ENCODE data around the gene SETDB2.

The SETDB2 gene, protein sequence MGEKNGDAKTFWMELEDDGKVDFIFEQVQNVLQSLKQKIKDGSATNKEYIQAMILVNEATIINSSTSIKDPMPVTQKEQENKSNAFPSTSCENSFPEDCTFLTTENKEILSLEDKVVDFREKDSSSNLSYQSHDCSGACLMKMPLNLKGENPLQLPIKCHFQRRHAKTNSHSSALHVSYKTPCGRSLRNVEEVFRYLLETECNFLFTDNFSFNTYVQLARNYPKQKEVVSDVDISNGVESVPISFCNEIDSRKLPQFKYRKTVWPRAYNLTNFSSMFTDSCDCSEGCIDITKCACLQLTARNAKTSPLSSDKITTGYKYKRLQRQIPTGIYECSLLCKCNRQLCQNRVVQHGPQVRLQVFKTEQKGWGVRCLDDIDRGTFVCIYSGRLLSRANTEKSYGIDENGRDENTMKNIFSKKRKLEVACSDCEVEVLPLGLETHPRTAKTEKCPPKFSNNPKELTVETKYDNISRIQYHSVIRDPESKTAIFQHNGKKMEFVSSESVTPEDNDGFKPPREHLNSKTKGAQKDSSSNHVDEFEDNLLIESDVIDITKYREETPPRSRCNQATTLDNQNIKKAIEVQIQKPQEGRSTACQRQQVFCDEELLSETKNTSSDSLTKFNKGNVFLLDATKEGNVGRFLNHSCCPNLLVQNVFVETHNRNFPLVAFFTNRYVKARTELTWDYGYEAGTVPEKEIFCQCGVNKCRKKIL

DNA sequence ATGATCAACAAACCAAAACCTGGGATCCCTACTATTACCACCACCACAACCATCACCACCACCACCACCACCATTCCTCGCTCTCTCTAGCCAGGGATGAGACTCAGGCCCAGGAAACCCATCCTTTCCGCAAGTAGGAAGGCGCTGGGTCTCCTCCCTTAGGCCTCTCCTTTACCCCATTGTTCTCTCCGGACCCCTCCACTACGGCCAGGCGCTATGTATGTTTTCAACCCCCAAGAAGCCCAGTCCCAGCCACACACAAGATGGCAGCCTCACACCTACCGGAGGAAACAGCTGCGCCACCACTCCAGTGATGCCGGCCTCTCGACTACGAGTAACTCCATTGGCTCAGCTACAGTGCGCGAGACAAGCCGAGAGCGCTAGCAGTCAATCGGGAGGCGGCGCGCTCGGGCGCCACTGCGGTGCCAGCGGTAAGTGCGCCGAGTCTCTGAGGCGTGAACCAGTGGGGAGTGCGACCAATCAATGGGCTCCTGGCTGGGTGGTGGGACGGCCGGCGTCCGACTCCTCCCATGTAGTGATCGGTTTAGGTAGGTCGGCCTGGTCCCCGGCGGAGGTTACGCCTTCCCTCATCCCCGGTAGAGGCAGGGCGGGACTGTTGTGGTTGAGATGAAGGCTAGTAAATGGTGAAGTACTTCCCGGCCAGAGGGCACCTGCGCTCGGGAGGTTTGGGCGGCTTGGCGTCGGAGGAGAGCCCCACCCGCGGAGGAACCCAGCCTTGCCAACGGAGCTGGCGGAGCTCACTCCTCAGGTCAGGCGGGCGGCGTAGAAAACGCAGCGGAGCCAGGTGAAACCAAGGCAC lies at the start of gene SETDB2, which contains the start of gene CAB39L:
SETDB2 (plus strand) TSS at position 571 of the 820 bp plus-strand sequence. CDS start 7,620 bp downstream, outside the sequence.
CAB39L (minus strand) TSS at position 361 of the 820 bp plus-strand sequence. CDS start 61,154 bp downstream, outside the sequence.
- Histone ChIP-seq H3K27ac (ENCODE audit: low read depth in 2 of 2, low read length in 2 of 2) (peak within 1 kb of the TSS; percentile 94 to 96), H3K4me1 (ENCODE audit: control insufficient read depth in 2 of 2, insufficient read depth in 2 of 2, low read length in 2 of 2) (peaks cover 11 to 17% of the 10 kb centered on the region in 2 donors), H3K36me3 (ENCODE audit: control insufficient read depth in 2 of 2, insufficient read depth in 2 of 2, low read length in 2 of 2) (no peaks in the 10 kb centered on the region), H3K9me3 (ENCODE audit: control insufficient read depth in 2 of 2, low read length in 2 of 2) (no peaks in the 10 kb centered on the region), H3K9ac (ENCODE audit: low read depth in 1 of 2, low read length in 2 of 2) (peak within 1 kb of the TSS; percentile 93), H3K27me3 (ENCODE audit: control insufficient read depth in 2 of 2, insufficient read depth in 2 of 2, low read length in 2 of 2) (no peaks in the 10 kb centered on the region), H3K4me3 (ENCODE audit: low read length in 2 of 2) (peak within 1 kb of the TSS; percentile 86 to 96)

GRCh38 chr13:49395451-49395865 lies 48.6 kb upstream of the SETDB2 start:
- Histone ChIP-seq H3K9ac (ENCODE audit: low read depth in 1 of 2, low read length in 2 of 2) (no peak overlapping the region), H3K36me3 (ENCODE audit: control insufficient read depth in 2 of 2, insufficient read depth in 2 of 2, low read length in 2 of 2) (no peaks in the 10 kb centered on the region), H3K4me3 (ENCODE audit: low read length in 2 of 2) (no peak overlapping the region), H3K9me3 (ENCODE audit: control insufficient read depth in 2 of 2, low read length in 2 of 2) (no peaks in the 10 kb centered on the region), H3K4me1 (ENCODE audit: control insufficient read depth in 2 of 2, insufficient read depth in 2 of 2, low read length in 2 of 2) (no peaks in the 10 kb centered on the region), H3K27ac (ENCODE audit: low read depth in 2 of 2, low read length in 2 of 2) (peak overlapping the region in 1 of 2 donors; percentile 37), H3K27me3 (ENCODE audit: control insufficient read depth in 2 of 2, insufficient read depth in 2 of 2, low read length in 2 of 2) (no peaks in the 10 kb centered on the region)

DNA sequence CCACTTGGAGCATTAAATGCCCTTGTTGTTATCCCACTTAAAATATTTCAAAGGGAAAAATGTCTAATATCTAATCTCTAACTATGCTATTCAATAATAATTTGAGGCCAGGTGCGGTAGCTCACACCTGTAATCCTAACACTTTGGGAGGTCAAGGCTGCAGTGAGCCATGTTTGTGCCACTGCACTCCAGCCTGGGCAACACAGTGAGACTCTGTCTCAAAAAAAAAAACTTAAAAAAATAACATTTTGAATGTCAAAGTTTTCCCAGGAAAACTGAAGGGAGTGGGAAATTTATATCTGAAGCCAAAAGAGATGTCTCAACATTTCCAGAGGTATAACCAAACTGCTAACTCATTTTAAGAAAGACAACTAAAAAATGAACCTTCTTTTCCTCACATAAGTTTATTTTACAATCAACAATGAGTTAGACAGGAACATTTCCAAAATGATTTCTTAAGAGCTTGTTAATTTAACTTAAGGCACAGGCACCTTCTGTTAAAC lies 48.1 kb upstream of the SETDB2 start:
- no peak overlapping the region for H3K4me3 ChIP-seq (ENCODE audit: low read length in 2 of 2)
- H3K9me3 ChIP-seq (ENCODE audit: control insufficient read depth in 2 of 2, low read length in 2 of 2) = no peaks in the 10 kb centered on the region
- no peaks in the 10 kb centered on the region for H3K36me3 ChIP-seq (ENCODE audit: control insufficient read depth in 2 of 2, insufficient read depth in 2 of 2, low read length in 2 of 2)
- H3K4me1 ChIP-seq (ENCODE audit: control insufficient read depth in 2 of 2, insufficient read depth in 2 of 2, low read length in 2 of 2) = peaks cover 0 to 2% of the 10 kb centered on the region in 2 donors
- no peaks in the 10 kb centered on the region for H3K27me3 ChIP-seq (ENCODE audit: control insufficient read depth in 2 of 2, insufficient read depth in 2 of 2, low read length in 2 of 2)
- H3K9ac ChIP-seq (ENCODE audit: low read depth in 1 of 2, low read length in 2 of 2) = no peak overlapping the region
- peak overlapping the region in 1 of 2 donors; percentile 37 for H3K27ac ChIP-seq (ENCODE audit: low read depth in 2 of 2, low read length in 2 of 2)

- H3K36me3 ChIP-seq (ENCODE audit: control insufficient read depth in 2 of 2, insufficient read depth in 2 of 2, low read length in 2 of 2) = no peaks in the 10 kb centered on the region
- peak overlapping the region; percentile 42 to 63 for H3K4me3 ChIP-seq (ENCODE audit: low read length in 2 of 2)
- H3K27me3 ChIP-seq (ENCODE audit: control insufficient read depth in 2 of 2, insufficient read depth in 2 of 2, low read length in 2 of 2) = no peaks in the 10 kb centered on the region
- peaks cover 0 to 6% of the 10 kb centered on the region in 2 donors for H3K4me1 ChIP-seq (ENCODE audit: control insufficient read depth in 2 of 2, insufficient read depth in 2 of 2, low read length in 2 of 2)
- H3K9ac ChIP-seq (ENCODE audit: low read depth in 1 of 2, low read length in 2 of 2) = peak overlapping the region in 1 of 2 donors; percentile 1
- peak overlapping the region; percentile 1 to 35 for H3K27ac ChIP-seq (ENCODE audit: low read depth in 2 of 2, low read length in 2 of 2)
- H3K9me3 ChIP-seq (ENCODE audit: control insufficient read depth in 2 of 2, low read length in 2 of 2) = no peaks in the 10 kb centered on the region
Measured at GRCh38 chr13:49399801-49400472, 44.1 kb upstream of the SETDB2 start.

- no peaks in the 10 kb centered on the region for H3K36me3 ChIP-seq (ENCODE audit: control insufficient read depth in 2 of 2, insufficient read depth in 2 of 2, low read length in 2 of 2)
- H3K4me3 ChIP-seq (ENCODE audit: low read length in 2 of 2) = peak overlapping the region; percentile 42 to 63
- peak overlapping the region; percentile 63 to 74 for H3K27ac ChIP-seq (ENCODE audit: low read depth in 2 of 2, low read length in 2 of 2)
- peak overlapping the region; percentile 29 to 62 for H3K9ac ChIP-seq (ENCODE audit: low read depth in 1 of 2, low read length in 2 of 2)
- no peaks in the 10 kb centered on the region for H3K27me3 ChIP-seq (ENCODE audit: control insufficient read depth in 2 of 2, insufficient read depth in 2 of 2, low read length in 2 of 2)
- peaks cover 0 to 6% of the 10 kb centered on the region in 2 donors for H3K4me1 ChIP-seq (ENCODE audit: control insufficient read depth in 2 of 2, insufficient read depth in 2 of 2, low read length in 2 of 2)
- H3K9me3 ChIP-seq (ENCODE audit: control insufficient read depth in 2 of 2, low read length in 2 of 2) = no peaks in the 10 kb centered on the region
Measured at GRCh38 chr13:49400755-49401659, 43.1 kb upstream of the SETDB2 start.

DNA sequence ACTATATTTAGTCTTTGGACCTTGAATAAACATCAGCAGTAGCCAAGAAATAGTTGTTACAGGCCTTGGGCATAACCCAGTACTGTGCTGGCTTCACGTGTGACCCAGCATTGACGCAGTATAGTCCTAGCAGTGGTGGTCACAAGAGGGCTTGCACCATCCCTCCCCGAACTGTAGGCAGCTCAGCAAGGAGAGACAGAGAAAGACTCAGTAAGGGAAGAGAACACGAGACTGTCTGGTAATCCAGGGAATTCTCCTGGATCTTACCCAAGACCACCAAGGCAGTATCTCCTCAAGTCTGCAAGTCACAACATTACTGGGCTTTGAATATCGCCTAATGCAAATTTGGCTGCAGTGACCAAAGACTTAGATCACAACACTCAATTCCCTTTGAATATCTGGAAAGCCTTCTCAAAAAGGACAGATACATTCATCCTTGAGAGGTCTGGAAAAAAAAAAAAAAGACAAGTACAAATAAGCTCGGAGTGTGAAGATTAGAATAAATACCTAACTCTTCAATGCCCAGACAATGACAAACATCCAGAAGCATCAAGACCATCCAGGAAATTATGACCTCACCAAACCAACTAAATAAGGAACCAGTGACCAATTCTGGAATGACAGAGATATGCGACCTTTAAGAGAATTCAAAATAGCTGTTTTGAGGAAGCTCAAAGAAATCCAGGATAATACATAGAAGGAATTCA lies 39.9 kb upstream of the SETDB2 start:
- Histone ChIP-seq H3K9ac (ENCODE audit: low read depth in 1 of 2, low read length in 2 of 2) (no peak overlapping the region), H3K4me3 (ENCODE audit: low read length in 2 of 2) (no peak overlapping the region), H3K4me1 (ENCODE audit: control insufficient read depth in 2 of 2, insufficient read depth in 2 of 2, low read length in 2 of 2) (peaks cover 0 to 6% of the 10 kb centered on the region in 2 donors), H3K9me3 (ENCODE audit: control insufficient read depth in 2 of 2, low read length in 2 of 2) (no peaks in the 10 kb centered on the region), H3K27me3 (ENCODE audit: control insufficient read depth in 2 of 2, insufficient read depth in 2 of 2, low read length in 2 of 2) (no peaks in the 10 kb centered on the region), H3K36me3 (ENCODE audit: control insufficient read depth in 2 of 2, insufficient read depth in 2 of 2, low read length in 2 of 2) (no peaks in the 10 kb centered on the region), H3K27ac (ENCODE audit: low read depth in 2 of 2, low read length in 2 of 2) (no peak overlapping the region)

DNA sequence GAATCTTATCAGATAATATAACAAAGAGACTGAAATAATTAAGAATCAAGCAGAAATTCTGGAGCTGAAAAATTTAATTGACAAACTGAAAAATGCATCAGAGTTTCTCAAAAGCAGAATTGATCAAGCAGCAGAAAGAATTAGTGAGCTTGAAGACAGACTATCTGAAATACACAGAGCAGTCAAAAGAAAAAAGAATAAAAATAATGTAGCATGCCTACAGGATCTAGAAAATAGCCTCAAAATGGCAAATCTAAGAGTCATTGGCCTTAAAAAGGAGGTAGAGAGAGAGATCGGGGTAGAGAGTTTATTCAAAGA lies 39.4 kb upstream of the SETDB2 start:
- Histone ChIP-seq H3K27ac (ENCODE audit: low read depth in 2 of 2, low read length in 2 of 2) (no peak overlapping the region), H3K4me1 (ENCODE audit: control insufficient read depth in 2 of 2, insufficient read depth in 2 of 2, low read length in 2 of 2) (peaks cover 0 to 6% of the 10 kb centered on the region in 2 donors), H3K36me3 (ENCODE audit: control insufficient read depth in 2 of 2, insufficient read depth in 2 of 2, low read length in 2 of 2) (no peaks in the 10 kb centered on the region), H3K9ac (ENCODE audit: low read depth in 1 of 2, low read length in 2 of 2) (no peak overlapping the region), H3K4me3 (ENCODE audit: low read length in 2 of 2) (no peak overlapping the region), H3K27me3 (ENCODE audit: control insufficient read depth in 2 of 2, insufficient read depth in 2 of 2, low read length in 2 of 2) (no peaks in the 10 kb centered on the region), H3K9me3 (ENCODE audit: control insufficient read depth in 2 of 2, low read length in 2 of 2) (no peaks in the 10 kb centered on the region)

- no peak overlapping the region for H3K4me3 ChIP-seq (ENCODE audit: low read length in 2 of 2)
- no peaks in the 10 kb centered on the region for H3K4me1 ChIP-seq (ENCODE audit: control insufficient read depth in 2 of 2, insufficient read depth in 2 of 2, low read length in 2 of 2)
- H3K36me3 ChIP-seq (ENCODE audit: control insufficient read depth in 2 of 2, insufficient read depth in 2 of 2, low read length in 2 of 2) = no peaks in the 10 kb centered on the region
- no peaks in the 10 kb centered on the region for H3K27me3 ChIP-seq (ENCODE audit: control insufficient read depth in 2 of 2, insufficient read depth in 2 of 2, low read length in 2 of 2)
- no peak overlapping the region for H3K9ac ChIP-seq (ENCODE audit: low read depth in 1 of 2, low read length in 2 of 2)
- H3K27ac ChIP-seq (ENCODE audit: low read depth in 2 of 2, low read length in 2 of 2) = no peak overlapping the region
- H3K9me3 ChIP-seq (ENCODE audit: control insufficient read depth in 2 of 2, low read length in 2 of 2) = no peaks in the 10 kb centered on the region
Measured at GRCh38 chr13:49407068-49407467, 37.0 kb upstream of the SETDB2 start.

Data from mucosa of rectum (tissue), 2 donors.